ENCODE data around the gene EHHADH.

DNA sequence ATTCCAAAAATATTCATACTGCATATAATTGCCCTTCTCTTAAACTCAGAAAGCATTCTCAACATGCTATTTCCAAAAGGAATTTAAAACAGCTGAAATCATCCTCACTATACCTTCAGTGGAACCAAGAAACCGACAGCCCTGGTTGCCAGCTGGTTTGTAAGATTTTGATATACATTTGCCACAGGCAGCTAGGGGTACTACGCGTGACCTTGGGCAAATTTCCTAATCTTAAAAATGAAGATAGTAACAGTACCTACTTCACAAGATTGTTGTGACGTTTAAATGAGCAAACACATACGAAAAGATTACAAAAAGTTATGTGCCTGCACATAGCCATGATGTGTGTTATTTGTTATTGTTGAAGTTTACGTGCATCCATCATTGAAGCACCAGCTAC lies 108.3 kb downstream of the EHHADH start:
- TF ChIP-seq CTCF (IDR thresholded peaks at IDR 0.05; ENCODE audit: extremely low read depth in 1 of 2, insufficient read depth in 1 of 2, low read depth in 1 of 2, low read length in 2 of 2) (no peak), EZH2 (IDR thresholded peaks at IDR 0.05; ENCODE audit: borderline replicate concordance, low read depth, low read length, severe bottlenecking) (no peak), POLR2AphosphoS5 (IDR thresholded peaks at IDR 0.05; ENCODE audit: insufficient read depth, low read depth, low read length) (no peak), POLR2A (IDR thresholded peaks at IDR 0.05; ENCODE audit: low read depth, low read length) (no peak), GATA2 (IDR thresholded peaks at IDR 0.05; ENCODE audit: insufficient read depth, insufficient read length, low read depth, low read length) (no peak), FOS (IDR thresholded peaks at IDR 0.05; ENCODE audit: borderline replicate concordance, insufficient read depth, low read length) (no peak), JUN (IDR thresholded peaks at IDR 0.05; ENCODE audit: borderline replicate concordance, insufficient read depth, insufficient read length, low read depth) (no peak)
- TF ChIP-seq, protein P1, sequence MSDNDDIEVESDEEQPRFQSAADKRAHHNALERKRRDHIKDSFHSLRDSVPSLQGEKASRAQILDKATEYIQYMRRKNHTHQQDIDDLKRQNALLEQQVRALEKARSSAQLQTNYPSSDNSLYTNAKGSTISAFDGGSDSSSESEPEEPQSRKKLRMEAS (IDR thresholded peaks at IDR 0.05; ENCODE audit: insufficient read depth, insufficient read length): no peak

Measured in endothelial cell of umbilical vein (primary cell).